ENCODE measurements around the gene PCNX3. TPM values are rescaled to one million over a fixed set of nuclear protein-coding genes. Genes with fewer than 3 reads are reported as not detected.
A peak's percentile ranks its signal among the peaks of the same experiment; 100 is the strongest.

Gene PCNX3
- total and polyA plus RNA-seq, 10 of the 15 experiments (the other 5 are each of a cell fraction or from before 2014, with no cell fraction given), result 0.03 to 46.6 (median 8.4) TPM

DNA sequence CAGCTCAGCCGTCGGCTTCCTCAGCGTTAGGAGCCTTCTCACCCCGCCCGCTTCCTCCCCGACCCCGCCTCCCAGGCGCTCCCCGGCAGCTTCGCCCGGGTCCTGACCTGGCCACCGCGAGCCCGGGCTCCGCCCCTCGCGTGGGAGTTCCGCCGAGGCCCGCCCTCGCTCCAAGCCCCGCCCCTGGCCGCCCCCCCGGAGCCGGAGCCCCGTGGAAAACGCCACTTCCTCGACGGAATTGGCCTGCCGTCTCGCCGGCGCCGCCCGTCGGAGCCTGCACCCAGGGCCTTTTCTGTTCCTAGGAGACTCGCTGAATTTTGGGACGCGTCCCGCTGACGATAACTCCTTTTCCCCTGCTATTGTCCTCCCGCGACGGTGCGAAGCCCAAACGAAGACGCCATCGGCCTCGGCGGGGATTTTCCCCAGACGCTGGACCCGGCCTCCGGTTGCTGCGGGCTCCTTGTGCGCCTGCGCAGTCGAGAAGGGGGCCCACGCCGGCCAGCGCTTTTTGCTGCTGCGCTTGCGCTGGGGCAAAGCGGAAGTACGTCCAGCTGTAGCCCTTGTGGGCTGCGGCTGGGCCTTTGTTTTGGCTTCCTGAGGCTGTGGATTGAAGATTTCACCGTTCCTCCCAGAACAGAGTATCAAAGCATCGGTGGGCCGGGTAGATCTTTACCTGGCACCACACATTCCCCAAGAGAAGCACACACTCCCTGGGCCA lies 37.1 kb downstream of the PCNX3 start:
- peak; percentile 96 for FAIRE-seq
- TF ChIP-seq SMAD5 (IDR thresholded peaks at IDR 0.05; ENCODE audit: low read depth) (peak; percentile 68; the same call in 1 of the 2 replicates), CBX3 (IDR thresholded peaks at IDR 0.05; ENCODE audit: borderline replicate concordance, low read depth) (no peak), FOS (IDR thresholded peaks at IDR 0.05; ENCODE audit: borderline replicate concordance, extremely low read depth, insufficient read length) (no peak), KDM1A (IDR thresholded peaks at IDR 0.05; ENCODE audit: borderline replicate concordance) (no peak), RB1 (IDR thresholded peaks at IDR 0.05; ENCODE audit: borderline replicate concordance) (peak; percentile 66; the same call in 1 of the 2 replicates), CHD4 (IDR thresholded peaks at IDR 0.05) (no peak), ZNF384 (IDR thresholded peaks at IDR 0.05; ENCODE audit: borderline replicate concordance, low read depth, low read length) (no peak), NFYA (IDR thresholded peaks at IDR 0.05; ENCODE audit: borderline replicate concordance, low read depth, low read length) (no peak), NFYB (IDR thresholded peaks at IDR 0.05; ENCODE audit: insufficient read depth, low read depth, low read length) (no peak), EZH2 (IDR thresholded peaks at IDR 0.05; ENCODE audit: borderline replicate concordance, control insufficient read depth, low read depth, low read length) (no peak), POLR2AphosphoS2 (IDR thresholded peaks at IDR 0.05; ENCODE audit: low read depth, low read length) (peak; percentile 98), RAD51 (IDR thresholded peaks at IDR 0.05) (no peak), HCFC1 (IDR thresholded peaks at IDR 0.05; ENCODE audit: low read length) (no peak), RFX5 (IDR thresholded peaks at IDR 0.05; ENCODE audit: low read depth, low read length) (no peak), POLR2A (IDR thresholded peaks at IDR 0.05; ENCODE audit: low read depth, low read length) (peak; percentile 88), SREBF2 (IDR thresholded peaks at IDR 0.05; ENCODE audit: low read length) (no peak), NR2F1 (conservative IDR thresholded peaks at IDR 0.05) (peak; percentile 93), STAT1 (conservative IDR thresholded peaks at IDR 0.05) (no peak), GATAD2B (conservative IDR thresholded peaks at IDR 0.05; ENCODE audit: low read depth) (peak; percentile 82)
- TF ChIP-seq, protein P1, sequence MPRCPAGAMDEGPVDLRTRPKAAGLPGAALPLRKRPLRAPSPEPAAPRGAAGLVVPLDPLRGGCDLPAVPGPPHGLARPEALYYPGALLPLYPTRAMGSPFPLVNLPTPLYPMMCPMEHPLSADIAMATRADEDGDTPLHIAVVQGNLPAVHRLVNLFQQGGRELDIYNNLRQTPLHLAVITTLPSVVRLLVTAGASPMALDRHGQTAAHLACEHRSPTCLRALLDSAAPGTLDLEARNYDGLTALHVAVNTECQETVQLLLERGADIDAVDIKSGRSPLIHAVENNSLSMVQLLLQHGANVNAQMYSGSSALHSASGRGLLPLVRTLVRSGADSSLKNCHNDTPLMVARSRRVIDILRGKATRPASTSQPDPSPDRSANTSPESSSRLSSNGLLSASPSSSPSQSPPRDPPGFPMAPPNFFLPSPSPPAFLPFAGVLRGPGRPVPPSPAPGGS (IDR thresholded peaks at IDR 0.05; ENCODE audit: borderline replicate concordance, insufficient read depth, low read depth, low read length, poor library complexity, severe bottlenecking), result peak; percentile 58
- TF ChIP-seq, protein P2, sequence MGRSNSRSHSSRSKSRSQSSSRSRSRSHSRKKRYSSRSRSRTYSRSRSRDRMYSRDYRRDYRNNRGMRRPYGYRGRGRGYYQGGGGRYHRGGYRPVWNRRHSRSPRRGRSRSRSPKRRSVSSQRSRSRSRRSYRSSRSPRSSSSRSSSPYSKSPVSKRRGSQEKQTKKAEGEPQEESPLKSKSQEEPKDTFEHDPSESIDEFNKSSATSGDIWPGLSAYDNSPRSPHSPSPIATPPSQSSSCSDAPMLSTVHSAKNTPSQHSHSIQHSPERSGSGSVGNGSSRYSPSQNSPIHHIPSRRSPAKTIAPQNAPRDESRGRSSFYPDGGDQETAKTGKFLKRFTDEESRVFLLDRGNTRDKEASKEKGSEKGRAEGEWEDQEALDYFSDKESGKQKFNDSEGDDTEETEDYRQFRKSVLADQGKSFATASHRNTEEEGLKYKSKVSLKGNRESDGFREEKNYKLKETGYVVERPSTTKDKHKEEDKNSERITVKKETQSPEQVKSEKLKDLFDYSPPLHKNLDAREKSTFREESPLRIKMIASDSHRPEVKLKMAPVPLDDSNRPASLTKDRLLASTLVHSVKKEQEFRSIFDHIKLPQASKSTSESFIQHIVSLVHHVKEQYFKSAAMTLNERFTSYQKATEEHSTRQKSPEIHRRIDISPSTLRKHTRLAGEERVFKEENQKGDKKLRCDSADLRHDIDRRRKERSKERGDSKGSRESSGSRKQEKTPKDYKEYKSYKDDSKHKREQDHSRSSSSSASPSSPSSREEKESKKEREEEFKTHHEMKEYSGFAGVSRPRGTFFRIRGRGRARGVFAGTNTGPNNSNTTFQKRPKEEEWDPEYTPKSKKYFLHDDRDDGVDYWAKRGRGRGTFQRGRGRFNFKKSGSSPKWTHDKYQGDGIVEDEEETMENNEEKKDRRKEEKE (IDR thresholded peaks at IDR 0.05), result no peak

More for the DNA sequence above, 37.1 kb downstream of the PCNX3 start:
- Histone ChIP-seq H3K36me3 (ENCODE audit: control insufficient read depth in 2 of 2, insufficient read depth in 2 of 2, low read length in 1 of 2) (peaks cover 39 to 40% of the 10 kb centered on the region in 2 experiments), H2AFZ (ENCODE audit: control insufficient read depth, low read depth, low read length) (peak overlapping the region; percentile 89), H3K27me3 (replicated peaks in 1 of 2; ENCODE audit: control insufficient read depth in 2 of 2, insufficient read depth in 2 of 2, low read length in 1 of 2) (no peaks in the 10 kb centered on the region), H3K9ac (ENCODE audit: control insufficient read depth, insufficient read depth, low read length) (peak overlapping the region; percentile 84), H3K4me1 (ENCODE audit: control insufficient read depth, insufficient read depth, low read length) (peaks cover 16% of the 10 kb centered on the region), H3K79me2 (ENCODE audit: control insufficient read depth, insufficient read depth, low read length) (no peaks in the 10 kb centered on the region; the same call in none of the 2 replicates), H3K27ac (ENCODE audit: control insufficient read depth, insufficient read depth) (peak overlapping the region; percentile 90), H3K4me3 (peak overlapping the region; percentile 51; the same call in 1 of the 2 replicates), H3K9me3 (replicated peaks; ENCODE audit: control insufficient read depth, insufficient read depth, low read length) (no peaks in the 10 kb centered on the region), H4K20me1 (ENCODE audit: control insufficient read depth, insufficient read depth) (no peaks in the 10 kb centered on the region), H3K4me2 (ENCODE audit: control insufficient read depth, insufficient read depth) (peak overlapping the region; percentile 96)
- in situ Hi-C loops (cut with MboI) (no loop called here), intact Hi-C loops (cut with micrococcal nuclease; ENCODE audit: unreplicated experiment) (loop anchor here (2.0 kb wide), 1 partner anchor 14 kb away; the partner anchor contains the start of gene SIPA1)
- ATAC-seq (peak; percentile 90), DNase-seq (ENCODE audit: low read depth, low spot score) (peak; percentile 80)
- under 1% methylated on average over 61 of the region's 68 CpGs for WGBS (ENCODE audit: insufficient coverage, insufficient replicate concordance, low lambda C conversion rate, missing lambda C conversion rate)
- BruUV-seq (replicated peaks), result TSS peak; percentile 63
- SMC1A ChIA-PET (ENCODE audit: uncharacterized antibody, unreplicated experiment), result interaction anchor here (0.8 to 4.0 kb wide), 10 partner anchors 9 to 237 kb away, joined by 3 to 33 read pairs (median 4); partner anchors contain the start of genes CCDC85B, PCNX3, RELA and SIPA1
- CTCF ChIA-PET, result interaction anchor here (1.0 to 3.5 kb wide), 13 partner anchors 10 to 207 kb away, joined by 3 to 18 read pairs (median 4); partner anchors contain the start of genes PCNX3 and RELA
- RAD21 ChIA-PET (ENCODE audit: unreplicated experiment), result interaction anchor here (0.8 to 3.0 kb wide), 9 partner anchors 8 to 76 kb away, joined by 3 to 23 read pairs (median 5); partner anchors contain the start of genes PCNX3, RELA and SIPA1
- POLR2A ChIA-PET, result interaction anchor here (0.7 to 7.9 kb wide), 9 partner anchors 8 to 238 kb away, joined by 3 to 100 read pairs (median 3); partner anchors contain the start of genes CCDC85B, PCNX3, RELA and SIPA1
